GM18499 (cell line): ENCODE data around the gene CUEDC1.
"Not testable (repeated sequence)": the region's sequence is repeated elsewhere in the genome, so short reads cannot be mapped to it uniquely, and the experiment has no call there.

ENCODE experiments used
- ATAC-seq: cut with Tn5 transposase; IDR thresholded peaks from one replicate; pipeline ENCODE4 v1.9.1; 2021; ENCODE audit warnings: moderate number of reproducible peaks; ENCODE audit not compliant: insufficient read depth, unreplicated experiment

Gene CUEDC1

DNA sequence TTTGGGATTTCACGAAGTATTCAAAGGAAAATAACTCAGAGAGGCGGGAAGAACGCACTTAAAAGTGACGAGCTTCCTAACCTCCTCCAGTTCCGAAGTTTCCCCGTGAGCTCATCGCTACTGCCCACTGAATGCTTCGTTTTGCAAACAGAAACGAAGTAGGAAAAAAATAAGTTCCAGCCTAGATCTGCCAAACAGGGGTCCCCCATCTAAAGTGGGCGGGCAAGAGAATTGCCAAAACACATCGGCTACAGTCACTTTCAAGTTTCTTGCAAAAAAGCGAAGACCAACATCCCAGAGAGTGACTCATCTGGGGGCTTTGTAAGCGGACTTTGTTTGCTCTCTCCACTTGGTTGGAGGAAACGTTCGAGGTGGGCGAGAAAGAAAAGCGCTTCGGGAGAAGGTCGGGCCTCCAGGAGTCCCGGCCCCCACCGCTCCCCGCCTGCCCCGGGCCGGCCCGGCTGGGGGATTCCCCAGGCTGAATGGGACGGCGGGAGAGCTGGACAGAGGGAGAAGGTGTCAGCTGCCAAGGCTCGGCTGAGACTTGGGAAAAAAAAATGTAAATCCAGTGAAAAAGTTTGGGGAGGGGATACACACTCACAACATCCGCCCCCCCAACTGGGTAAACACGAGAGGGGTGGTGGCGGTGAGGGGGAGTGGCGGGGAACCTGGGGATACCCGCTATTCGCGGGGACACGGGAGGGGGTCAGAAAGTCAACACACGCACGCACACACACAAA, 31.8 kb upstream of the CUEDC1 start:
- ATAC-seq, result no peak

DNA sequence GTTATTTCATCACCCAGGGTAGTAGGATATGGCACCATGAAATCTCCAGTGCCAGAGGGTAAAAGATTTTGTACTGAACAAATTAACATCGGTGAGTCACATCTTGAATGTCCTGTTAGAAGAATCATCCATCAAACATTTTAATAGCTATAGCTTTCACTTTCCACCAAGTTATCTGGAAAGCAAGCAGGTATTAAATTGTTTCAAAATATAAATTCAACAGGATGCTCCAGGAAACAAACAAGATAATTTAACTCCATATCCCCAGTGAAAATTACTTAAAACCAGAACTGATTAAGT, 30.4 kb upstream of the CUEDC1 start:
- no peak for ATAC-seq

DNA sequence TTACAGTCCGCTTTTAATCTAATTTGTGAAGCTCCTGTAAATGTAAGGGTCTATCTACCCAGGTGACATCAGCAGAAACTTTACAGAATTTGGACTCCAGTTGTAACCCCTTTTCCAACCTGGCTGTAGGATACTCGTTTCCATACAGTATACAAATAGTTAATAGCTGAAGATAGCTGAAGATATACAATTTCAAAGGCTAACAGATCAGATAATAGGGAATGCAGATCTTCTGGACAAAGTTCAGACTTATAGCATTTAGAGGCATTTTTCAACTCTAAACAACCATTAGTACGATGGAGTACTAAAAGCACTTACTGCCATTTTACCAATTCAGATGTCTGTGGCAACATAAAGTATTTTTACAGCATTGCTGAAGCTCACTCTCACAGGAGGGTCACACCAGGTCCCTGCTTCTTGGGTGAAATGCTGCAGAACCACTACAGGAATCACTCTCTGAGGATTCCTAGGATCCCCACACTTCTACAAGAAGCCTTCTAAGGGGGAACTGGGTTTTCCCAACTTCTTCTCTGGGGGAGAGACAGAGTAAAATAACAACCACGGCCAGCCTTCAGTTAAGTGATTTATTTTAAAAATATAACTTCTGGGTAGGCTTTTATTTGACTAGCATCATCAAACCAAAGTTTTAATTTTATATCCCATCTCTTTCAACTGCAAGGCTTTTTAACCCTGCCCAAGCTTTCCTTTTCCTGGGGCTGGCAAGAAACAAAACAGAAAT, 29.9 kb upstream of the CUEDC1 start:
- ATAC-seq, result no peak

DNA sequence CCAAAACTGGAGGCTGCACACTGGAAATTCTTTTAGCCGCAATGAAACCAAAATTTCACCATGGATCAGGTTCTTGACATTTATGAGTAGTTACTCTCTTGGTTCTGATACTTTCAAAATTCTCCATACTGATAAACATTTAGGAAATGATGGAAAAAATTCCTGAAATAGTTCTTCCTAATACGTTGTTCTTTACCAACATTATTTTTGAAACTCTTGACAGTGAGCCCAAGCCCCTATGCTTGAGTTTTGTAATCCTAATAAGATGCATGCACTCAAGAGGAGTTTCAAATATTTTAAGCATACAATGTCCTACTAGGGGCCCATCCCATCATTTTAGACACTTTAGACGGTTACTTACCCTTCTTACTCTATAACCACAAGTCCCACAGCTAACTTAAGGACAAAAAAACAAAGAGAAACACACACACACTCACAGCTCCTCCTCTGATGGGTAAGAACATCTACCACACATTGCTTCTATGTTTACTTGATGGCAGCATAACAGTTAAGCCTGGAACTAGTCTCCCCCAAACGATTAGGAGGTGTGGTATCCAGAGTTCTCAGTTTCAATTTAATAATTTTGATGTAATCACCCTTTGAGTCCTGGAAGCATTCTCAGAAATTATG, 29.2 kb upstream of the CUEDC1 start:
- no peak for ATAC-seq

DNA sequence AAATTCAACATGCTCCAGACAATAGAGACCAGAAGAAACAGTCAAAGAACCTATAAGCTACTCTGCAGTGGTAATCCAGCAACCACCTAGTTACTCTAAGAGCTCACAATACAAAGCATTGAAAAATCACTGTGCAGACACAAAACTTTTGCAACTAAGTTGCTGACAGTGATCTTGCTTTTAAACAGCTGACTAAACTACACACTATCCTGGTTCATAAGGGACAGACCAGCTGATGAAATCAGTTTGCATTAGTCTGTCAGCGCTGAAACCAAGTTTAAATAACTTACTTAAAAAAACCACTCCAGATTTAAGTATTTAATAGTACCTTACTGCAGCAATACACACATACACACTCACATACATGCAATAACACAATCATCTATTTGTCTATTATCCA, 28.2 kb upstream of the CUEDC1 start:
- no peak for ATAC-seq

DNA sequence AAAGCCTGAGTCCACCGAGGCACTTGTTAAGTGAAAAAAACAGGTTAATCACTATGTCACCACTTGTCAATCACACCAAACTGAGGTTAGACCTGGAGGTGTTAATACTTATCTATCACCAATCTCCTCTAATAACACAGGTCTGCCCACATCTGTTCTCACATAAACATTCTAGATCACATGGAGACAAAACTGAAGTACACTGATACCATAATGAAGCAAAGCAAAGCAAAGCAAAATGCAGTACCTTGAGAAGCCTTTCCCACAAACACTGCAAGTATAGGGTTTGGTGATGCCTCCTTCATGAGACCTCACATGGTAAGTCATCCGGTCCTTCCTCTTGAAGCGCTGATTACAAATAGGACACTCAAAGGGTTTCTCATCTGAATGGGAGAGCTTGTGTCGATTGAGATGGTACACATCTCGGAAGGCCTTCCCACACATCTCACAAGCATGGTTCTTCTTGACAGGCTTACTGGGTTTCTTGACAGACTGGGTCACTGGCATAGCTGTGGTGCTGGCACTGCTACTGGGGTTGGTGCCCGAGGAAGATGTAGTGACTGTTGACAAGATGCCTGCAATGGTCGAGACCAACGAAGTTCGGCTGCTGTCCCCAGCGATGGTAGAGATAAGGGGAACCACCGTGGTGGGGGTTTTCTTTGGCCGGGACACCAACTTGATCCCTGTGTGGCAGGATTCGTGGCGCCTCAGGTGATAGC, 27.4 kb upstream of the CUEDC1 start:
- no peak for ATAC-seq

DNA sequence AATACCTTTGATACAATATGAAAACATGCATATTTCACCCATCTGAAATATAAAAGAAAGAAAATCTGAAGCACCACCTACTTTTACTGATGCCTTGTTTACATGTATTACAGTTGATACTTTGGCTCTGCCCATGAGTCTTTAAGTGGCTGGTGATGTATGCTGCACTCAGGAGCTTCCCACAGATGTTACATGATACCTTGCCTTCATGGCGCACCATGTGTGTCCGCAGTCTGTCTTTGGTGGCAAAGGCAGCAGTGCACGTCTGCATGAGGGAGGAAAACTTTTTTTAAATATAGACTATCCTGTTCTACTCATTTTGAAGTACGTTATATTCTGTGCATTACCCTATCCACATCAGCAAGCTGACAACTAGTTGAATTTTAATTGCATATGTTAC, 25.3 kb upstream of the CUEDC1 start:
- no peak for ATAC-seq

DNA sequence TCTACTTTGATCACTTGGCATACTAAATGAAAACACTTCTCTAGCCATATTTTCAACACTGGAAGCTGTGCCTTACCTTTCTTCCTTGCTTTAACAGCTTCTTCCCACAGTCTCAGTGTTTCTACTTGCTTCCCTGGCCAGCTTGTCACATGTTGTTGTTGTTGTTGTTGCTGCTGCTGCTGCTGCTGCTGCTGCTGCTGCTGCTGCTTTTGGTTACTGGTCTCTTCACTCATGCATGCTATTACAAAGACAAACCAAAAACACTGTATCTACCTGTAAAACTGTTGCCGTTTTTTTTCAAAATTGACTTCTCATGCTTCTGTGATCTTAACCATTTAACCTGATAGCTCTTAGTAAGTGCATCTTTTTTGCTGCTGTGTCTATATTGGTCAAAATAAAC, 23.9 kb upstream of the CUEDC1 start:
- no peak for ATAC-seq

DNA sequence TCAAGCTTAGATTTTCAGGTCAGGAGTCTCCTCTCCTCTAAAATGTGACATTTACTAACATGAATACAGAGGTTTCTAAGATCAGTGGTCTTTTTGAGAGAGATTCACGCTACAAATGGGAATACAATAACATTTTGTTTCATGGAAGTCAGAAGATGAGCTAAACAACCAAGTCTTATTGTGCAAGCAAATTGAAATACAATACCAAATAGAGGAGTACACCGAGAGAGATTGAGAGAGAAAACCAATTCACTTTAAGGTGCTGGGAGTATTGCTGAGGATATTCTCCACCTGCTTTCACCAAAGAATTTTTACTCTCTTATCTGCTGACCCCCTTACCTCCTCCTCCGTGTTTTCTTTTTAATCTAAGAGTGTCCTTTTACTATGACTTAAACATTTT, 21.4 kb upstream of the CUEDC1 start:
- ATAC-seq, result no peak

DNA sequence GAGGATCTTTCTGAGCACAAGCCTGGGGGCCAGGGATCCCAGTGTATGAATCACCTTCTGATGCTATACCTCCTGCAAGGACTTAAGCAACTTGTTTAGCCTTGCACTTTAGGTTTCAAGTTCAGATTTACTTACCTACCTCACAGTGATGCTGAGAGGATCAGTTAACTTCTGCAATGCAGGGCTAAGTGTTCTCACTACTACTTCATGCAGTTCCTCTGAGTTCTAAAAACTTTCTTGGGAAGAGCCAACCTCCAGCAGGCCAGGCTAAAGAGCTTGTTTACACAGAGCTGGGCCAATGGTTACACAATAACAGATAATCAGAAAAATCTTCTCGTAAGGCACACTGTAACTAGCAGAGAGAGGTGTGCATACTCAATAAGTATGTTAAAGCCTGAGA, 19.8 kb upstream of the CUEDC1 start:
- no peak for ATAC-seq

DNA sequence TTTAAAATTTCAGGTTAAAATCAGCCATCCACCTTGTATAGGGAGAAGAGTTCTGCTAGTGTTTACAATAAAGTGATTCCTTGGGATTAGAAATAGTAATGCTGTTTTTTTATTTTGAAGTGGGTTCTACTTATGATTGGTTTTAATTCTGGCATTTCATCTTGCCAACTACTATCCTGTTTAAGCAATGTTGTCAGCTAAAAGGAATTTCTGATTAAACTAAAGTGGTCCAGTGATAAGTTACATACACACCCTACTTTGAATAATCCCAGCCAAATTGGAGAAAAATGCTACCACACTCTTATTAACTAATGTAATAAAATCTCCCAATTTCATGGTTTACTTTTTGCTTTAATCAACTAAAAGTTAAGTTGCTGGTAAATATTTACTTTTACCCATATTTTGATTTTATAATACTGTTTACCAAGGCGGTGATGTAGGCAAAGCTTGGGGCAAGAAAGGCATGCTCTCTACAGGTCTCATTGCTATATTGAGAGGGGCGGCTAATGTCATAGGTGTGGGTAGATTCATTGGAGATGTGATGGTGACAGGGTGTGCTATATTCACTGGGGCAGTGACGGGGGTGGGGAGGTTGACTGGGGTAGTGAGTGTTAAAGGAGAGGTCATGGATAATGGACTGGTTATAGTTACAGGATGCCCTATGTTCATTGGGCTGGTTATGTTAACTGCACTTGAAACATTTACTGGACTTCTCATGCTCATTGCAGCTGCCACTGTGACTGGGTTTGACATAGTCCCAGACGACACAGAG, 19.0 kb upstream of the CUEDC1 start:
- ATAC-seq, result not testable (repeated sequence)

DNA sequence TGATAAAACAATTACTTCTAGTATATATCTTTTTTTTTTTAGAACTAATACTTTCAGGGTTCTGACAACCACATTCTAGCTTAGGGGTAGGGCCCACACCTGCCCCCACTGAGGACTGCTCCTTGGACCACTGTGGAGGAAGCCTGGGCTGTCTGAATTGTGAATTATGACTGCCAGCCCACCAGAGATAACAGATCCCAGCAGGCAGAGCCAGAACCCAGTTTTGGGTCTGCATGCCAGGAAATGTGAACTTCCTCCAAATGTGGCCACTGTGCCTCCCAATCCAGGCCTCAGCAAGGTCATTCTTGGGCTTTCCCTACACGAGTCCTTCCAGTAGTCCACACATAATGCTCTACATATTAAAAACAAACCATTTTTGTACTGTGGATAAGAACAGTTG, 16.9 kb upstream of the CUEDC1 start:
- ATAC-seq, result no peak

DNA sequence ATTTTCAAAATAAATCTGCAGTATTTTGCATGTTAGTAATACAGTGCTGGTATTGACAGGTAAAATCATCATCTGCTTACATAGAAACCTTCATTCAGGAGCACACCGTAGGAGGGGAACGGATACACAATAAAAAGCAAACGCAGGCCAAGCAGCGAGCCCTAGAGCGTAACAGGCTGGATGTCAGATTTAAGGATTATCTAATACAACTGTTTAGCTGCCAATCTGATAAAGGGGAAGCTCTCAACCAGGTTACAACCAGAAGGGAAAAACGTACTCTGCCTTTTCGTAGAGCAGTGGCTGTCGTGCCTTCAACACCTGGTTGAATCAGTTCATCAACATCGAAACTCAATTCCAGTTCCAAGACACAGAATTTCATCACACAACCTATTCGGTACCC, 16.4 kb upstream of the CUEDC1 start:
- no peak for ATAC-seq

DNA sequence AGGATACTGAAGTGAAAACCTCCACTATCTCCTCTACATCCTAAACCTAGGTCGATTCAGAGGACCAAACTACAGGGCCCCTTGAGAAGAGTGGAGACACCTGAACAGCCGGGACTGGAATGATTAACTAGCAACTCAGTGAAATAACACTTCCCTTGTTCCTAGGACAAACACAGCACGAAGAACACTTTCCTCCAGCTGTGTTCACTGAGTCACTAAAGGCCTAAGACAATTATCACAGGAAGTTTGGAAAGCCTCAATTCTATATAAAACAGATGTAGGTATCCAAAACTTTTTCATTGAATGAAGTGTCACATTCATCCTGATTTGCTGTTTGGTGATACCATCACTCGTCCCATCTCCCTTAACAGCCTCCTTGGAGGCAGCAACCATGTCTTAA, 15.5 kb upstream of the CUEDC1 start:
- no peak for ATAC-seq

DNA sequence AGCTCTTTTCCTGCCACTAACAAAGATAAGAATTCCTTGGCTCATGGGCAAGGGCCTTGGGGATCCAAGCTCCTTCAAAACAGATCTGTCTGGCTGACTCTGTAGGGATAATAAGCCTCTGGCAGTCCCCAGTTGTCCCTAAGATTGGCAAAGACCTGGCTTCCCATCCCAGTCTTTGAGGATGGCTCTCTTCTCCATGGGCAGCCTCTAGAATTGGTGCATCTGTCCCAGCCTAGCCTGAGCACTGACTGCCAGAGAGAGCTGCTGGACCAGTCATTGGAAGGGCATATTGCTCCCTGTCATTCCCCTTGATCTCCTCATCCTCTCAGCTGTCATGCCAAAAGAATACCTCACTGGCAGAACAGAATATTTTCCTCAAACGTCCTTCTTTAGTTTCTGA, 13.2 kb upstream of the CUEDC1 start:
- no peak for ATAC-seq

DNA sequence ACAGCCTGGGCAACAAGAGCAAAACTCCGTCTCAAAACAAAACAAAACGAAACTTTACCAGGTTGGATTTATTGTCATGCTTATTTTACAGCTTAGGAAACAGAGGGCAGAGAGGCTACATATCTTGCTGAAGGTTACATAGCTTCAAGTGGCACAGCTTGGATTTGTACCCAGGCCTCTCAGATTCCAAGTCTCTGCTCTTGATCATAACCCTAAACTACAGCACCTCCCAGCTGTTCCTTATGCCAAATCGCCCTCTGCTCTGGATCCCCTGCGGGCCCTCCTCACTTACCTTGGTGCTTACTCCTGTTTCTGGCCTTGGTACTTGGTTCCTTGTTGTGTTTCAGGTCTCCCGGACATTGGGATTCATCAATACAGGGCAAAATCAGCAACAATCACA, 11.7 kb upstream of the CUEDC1 start:
- ATAC-seq, result no peak

DNA sequence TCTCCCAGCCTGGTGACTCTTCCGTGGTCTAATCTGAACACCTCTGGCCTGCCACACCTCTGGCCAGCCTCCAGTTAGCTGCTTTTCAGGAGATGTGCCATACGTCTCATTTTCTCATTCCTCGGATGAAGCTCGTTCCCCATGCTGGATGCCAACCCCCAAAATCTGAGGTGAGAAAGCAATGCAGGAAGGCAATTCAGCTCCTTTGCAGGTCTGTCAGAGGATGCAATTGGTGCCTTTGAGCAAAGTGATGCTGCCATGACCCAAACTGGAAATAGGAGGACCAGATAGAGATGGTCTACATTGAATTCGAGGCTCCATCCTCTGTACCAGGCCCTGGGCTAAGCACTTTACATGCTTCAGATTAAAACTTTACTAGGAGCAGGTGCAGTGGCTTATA, 11.0 kb upstream of the CUEDC1 start:
- ATAC-seq, result no peak

DNA sequence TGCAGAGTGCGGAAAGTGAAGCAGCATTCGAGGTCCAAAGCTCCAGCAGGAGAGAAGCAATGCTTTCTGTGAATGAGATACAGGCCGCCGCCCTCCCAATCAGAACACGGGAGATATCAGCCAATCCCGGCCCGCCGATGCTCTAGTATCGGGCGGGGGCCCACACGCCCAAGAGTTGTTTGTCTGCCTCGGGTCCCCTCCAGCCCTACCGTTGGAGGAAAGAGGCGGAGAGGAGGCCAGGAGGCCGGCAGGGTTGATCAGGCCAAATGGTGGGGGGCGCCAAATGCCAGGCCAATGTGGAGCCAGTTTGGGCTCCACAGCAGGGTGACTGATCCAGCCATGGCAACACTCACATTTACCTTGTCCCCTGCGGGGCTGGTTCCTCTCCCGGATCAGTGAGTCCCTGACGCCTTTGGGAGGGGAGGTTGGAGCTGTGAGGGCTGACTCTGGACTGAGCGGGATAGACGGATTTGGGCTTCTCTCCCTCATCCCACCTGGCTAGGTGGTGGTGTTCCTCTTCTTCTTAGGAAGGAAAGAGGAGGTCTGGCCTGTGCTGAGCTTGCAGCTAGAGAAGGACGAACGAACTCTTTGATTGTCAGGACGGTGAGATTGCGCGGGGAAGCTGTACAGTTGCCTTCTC, 10.4 kb upstream of the CUEDC1 start:
- ATAC-seq, result no peak

DNA sequence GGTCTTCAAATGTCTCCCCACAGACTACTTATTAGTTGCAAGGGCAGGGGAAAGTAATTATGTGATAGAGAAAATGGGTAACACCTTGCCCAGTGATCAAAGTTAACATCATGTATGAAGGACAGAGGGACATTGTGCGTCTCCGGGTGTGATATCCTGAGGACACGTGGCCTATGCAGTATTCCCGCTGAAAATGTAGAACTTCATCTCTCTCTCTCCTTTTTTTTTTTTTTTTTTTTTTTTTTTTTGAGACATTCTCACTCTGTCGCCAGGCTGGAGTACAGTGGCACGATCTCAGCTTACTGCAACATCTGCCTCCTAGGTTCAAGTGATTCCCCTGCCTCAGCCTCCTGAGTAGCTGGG, 7.9 kb upstream of the CUEDC1 start:
- no peak for ATAC-seq
